Measurements from ENCODE around the gene CSF2RB. TPM values are rescaled to one million over a fixed set of nuclear protein-coding genes. Genes with fewer than 3 reads are reported as not detected.

Gene CSF2RB
- total and polyA plus RNA-seq, 5 donors: 0.75 to 2.6 (median 2.0) TPM

DNA sequence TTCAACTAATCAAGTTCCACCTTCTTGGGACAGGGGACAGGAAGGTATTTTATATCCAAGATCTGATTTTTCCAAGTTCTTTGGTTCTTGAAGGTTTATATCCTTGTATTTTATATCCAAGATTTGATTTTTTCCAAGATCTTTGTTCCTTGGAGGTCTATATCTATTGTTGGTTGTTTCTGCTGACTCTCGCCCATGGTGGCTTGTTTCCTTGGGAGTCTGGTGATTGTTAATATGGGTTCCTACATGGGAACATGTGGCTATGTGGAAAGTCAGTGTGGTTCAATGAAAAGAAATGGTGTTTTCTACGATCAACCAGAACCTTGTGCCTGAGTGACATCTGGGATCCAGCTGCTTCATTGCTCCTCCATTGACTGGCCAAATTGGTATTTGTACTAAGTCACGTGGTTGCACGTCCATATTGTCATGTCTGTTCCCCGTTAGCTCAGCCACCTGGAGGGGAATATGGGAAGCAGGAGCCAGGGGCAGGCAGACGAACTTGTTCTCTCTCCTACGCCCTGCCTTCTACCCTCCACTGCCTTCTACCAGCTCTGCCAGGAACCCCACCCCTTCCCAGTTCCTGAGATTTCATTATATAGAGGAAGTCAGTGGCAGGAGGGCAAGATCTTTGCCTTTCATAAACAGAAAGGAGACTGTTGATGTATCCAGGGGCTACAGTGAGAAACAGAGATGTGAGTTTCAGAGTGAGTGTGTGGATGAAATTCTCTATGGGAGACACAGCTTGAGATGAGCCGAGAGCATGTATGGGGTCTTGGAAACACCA lies 11.1 kb upstream of the CSF2RB start:
- no peaks in the 10 kb centered on the region for H3K9me3 ChIP-seq (ENCODE audit: control insufficient read depth, low read length)
- ATAC-seq (peak; percentile 36 to 45), DNase-seq (no peak)
- H3K4me1 ChIP-seq (ENCODE audit: control insufficient read depth, insufficient read depth, low read length): no peaks in the 10 kb centered on the region
- H3K27me3 ChIP-seq (ENCODE audit: control insufficient read depth, insufficient read depth): no peaks in the 10 kb centered on the region
- WGBS: 79% methylated on average over 8 of the region's 8 CpGs
- H3K27ac ChIP-seq (ENCODE audit: low read length): no peak overlapping the region
- intact Hi-C loops (cut with DNase I): no loop called here
- H3K4me3 ChIP-seq (ENCODE audit: low read length): no peak overlapping the region

GRCh38 chr22:36904260-36904880 lies 9.1 kb upstream of the CSF2RB start:
- no peak overlapping the region for H3K4me3 ChIP-seq (ENCODE audit: low read length)
- 81% methylated on average over 6 of the region's 6 CpGs for WGBS
- intact Hi-C loops (cut with DNase I): no loop called here
- H3K27ac ChIP-seq (ENCODE audit: low read length): no peak overlapping the region
- no peaks in the 10 kb centered on the region for H3K27me3 ChIP-seq (ENCODE audit: control insufficient read depth, insufficient read depth)
- DNase-seq (no peak), ATAC-seq (no peak)
- no peaks in the 10 kb centered on the region for H3K9me3 ChIP-seq (ENCODE audit: control insufficient read depth, low read length)
- no peaks in the 10 kb centered on the region for H3K4me1 ChIP-seq (ENCODE audit: control insufficient read depth, insufficient read depth, low read length)

DNA sequence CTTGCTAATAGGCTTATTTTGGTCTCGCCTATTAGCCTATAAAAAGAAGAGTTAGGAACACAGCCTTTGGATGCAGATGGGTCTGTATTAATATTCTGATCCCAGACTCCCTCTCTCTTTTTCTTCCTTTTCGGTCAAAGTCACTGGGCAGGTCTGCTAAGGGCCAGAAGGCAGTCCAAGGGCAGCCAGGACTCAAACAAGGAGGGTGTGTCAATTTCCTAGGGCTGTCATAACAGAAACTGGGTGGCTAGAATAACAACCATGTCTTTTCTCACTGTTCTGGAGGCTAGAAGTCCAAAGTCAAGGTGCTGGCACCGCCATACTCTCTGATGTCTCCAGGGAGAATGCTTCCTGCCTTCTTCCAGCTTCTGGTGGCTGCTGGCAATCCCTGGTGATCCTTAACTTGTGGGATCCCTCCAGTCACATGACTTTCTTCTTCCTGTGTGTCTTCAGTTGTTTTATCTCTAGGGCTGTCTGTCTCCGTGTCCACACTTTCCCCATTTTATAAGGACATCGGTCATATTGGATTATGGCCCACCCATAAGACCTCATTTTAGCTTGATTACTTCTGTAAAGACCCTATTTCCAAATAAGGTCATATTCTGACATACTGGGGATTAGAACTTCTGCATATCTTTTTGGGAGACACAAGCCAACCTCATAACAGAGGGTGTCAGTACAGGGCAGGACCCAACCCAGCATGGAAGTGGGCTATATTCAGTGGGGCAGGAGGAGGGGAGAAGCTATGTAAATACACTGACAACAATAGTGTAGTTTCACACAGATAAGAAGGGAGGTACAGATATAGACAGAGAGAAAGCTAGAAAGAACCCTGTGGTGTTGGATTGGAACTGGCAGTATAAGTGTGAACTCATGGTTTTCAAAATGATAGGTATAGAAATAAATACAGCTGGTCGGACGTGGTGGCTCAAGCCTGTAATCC lies 5.9 kb upstream of the CSF2RB start:
- H3K4me1 ChIP-seq (ENCODE audit: control insufficient read depth, insufficient read depth, low read length): no peaks in the 10 kb centered on the region
- no peaks in the 10 kb centered on the region for H3K27me3 ChIP-seq (ENCODE audit: control insufficient read depth, insufficient read depth)
- no peak for DNase-seq
- WGBS: 83% methylated on average over 7 of the region's 7 CpGs
- no peaks in the 10 kb centered on the region for H3K9me3 ChIP-seq (ENCODE audit: control insufficient read depth, low read length)
- H3K4me3 ChIP-seq (ENCODE audit: low read length): no peak overlapping the region
- intact Hi-C loops (cut with DNase I): no loop called here
- ATAC-seq: peak in 1 of 2 donors; percentile 64
- H3K27ac ChIP-seq (ENCODE audit: low read length): no peak overlapping the region

GRCh38 chr22:36910461-36910860 lies 3.0 kb upstream of the CSF2RB start:
- no peak overlapping the region for H3K27ac ChIP-seq (ENCODE audit: low read length)
- DNase-seq: no peak
- H3K4me1 ChIP-seq (ENCODE audit: control insufficient read depth, insufficient read depth, low read length): no peaks in the 10 kb centered on the region
- no peaks in the 10 kb centered on the region for H3K9me3 ChIP-seq (ENCODE audit: control insufficient read depth, low read length)
- no peaks in the 10 kb centered on the region for H3K27me3 ChIP-seq (ENCODE audit: control insufficient read depth, insufficient read depth)
- intact Hi-C loops (cut with DNase I): no loop called here
- ATAC-seq: no peak
- no peak overlapping the region for H3K4me3 ChIP-seq (ENCODE audit: low read length)

DNA sequence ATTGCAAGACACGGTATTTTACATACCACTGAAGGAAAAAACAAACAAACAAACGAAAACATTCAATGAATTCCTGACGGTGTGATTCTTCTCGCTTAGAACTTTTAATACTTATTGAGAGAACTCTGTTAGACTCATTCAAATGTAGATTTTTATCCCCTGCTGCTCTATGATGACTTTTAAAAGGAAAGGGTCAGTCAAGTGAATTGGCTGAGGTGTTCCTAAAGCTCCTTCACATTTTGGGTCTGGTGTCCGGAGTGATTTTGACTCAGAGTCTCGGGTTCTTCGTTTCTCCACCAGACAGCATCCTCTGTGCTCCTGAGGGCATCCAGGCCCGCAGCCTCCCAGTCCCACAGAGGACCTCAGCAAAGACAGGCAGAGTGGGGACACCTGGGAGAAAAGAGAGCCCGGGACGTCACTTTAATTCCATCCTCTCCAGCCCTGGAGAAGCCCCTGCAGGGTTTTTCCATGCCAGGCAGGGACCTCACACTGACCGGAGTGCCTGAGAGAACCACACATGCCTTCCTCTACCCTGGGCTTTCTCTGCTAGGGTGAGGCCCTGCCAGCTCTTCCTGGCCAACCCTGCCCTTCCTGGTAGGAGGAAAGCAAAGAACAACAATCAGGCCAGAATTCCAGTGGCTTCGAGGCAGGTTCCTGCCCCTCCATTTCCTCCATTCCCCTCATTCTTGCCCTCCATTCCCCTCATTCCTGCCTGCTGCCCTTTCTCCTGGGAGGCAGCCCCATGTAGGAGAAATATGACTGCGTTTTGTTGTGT lies 1.4 kb upstream of the CSF2RB start:
- ATAC-seq (no peak), DNase-seq (no peak)
- intact Hi-C loops (cut with DNase I): no loop called here
- H3K9me3 ChIP-seq (ENCODE audit: control insufficient read depth, low read length): no peaks in the 10 kb centered on the region
- H3K27ac ChIP-seq (ENCODE audit: low read length): no peak overlapping the region
- no peaks in the 10 kb centered on the region for H3K27me3 ChIP-seq (ENCODE audit: control insufficient read depth, insufficient read depth)
- H3K4me3 ChIP-seq (ENCODE audit: low read length): no peak overlapping the region
- H3K4me1 ChIP-seq (ENCODE audit: control insufficient read depth, insufficient read depth, low read length): no peaks in the 10 kb centered on the region
- 57% methylated on average over 13 of the region's 13 CpGs for WGBS

DNA sequence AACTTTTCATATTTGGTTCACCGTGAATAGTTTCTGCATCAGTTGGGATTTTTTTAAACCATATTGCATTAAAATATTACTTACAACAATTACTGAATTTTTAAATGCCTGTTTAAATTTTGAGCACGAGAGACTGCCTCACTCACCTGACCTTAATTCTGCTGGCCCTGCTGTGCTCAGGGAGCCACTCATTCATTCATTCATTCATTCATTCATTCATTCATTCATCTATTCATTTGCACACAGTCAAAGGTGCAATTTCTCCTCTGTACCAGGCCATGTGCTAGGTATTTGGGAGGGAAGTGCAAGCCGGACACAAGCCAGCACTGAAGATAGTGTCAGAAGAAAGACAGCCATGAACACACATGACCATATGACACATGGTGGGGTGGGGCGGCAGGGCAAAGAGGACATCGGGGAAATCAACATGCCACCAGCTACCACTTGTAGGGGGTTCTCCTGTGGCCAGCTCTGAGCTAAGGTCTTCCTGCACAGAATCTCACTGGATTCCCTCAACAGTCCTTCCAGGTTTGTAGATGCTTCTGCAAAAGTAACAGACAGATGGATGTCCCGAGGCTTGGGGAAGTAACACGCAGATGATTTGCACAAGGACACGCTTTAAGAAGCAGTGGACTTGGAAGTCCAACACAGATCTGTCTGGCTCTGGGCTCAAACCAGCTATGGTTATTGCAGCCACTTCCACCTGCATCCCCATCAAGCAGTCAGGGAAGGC lies 568 bp upstream of the CSF2RB start:
- H3K4me3 ChIP-seq (ENCODE audit: low read length): no peak overlapping the region
- WGBS: 77% methylated on average over 8 of the region's 8 CpGs
- no peak overlapping the region for H3K27ac ChIP-seq (ENCODE audit: low read length)

DNA sequence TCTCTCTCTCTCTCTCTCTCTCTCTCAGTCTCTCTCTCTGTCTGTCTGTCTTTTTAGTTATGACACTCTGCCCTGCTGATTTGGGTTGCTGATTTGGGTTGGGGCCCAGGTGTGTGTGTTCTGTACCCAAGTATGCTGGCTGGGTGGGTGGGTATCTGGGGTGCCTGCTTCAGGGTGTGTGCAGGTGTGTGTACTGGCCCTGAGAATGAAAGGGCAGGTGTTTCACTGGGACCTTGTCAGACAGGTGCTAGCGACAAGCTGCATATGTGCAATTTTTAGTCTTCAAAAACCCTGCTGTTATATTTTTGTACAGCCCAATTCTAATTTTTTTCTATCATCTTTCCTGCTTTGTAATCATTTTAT lies 943 bp downstream of the CSF2RB start:
- ATAC-seq: no peak
- no peak overlapping the region for H3K4me3 ChIP-seq (ENCODE audit: low read length)
- no peaks in the 10 kb centered on the region for H3K27me3 ChIP-seq (ENCODE audit: control insufficient read depth, insufficient read depth)
- WGBS: 86% methylated on average over 1 of the region's 1 CpG
- intact Hi-C loops (cut with DNase I): no loop called here
- DNase-seq: no peak
- H3K27ac ChIP-seq (ENCODE audit: low read length): no peak overlapping the region
- H3K4me1 ChIP-seq (ENCODE audit: control insufficient read depth, insufficient read depth, low read length): no peaks in the 10 kb centered on the region
- no peaks in the 10 kb centered on the region for H3K9me3 ChIP-seq (ENCODE audit: control insufficient read depth, low read length)

More for the DNA sequence above, 568 bp upstream of the CSF2RB start:
- intact Hi-C loops (cut with DNase I): no loop called here
- Histone ChIP-seq H3K9me3 (ENCODE audit: control insufficient read depth, low read length) (no peaks in the 10 kb centered on the region), H3K4me1 (ENCODE audit: control insufficient read depth, insufficient read depth, low read length) (no peaks in the 10 kb centered on the region), H3K27me3 (ENCODE audit: control insufficient read depth, insufficient read depth) (no peaks in the 10 kb centered on the region)
- DNase-seq (no peak), ATAC-seq (peak; percentile 24 to 39)

DNA sequence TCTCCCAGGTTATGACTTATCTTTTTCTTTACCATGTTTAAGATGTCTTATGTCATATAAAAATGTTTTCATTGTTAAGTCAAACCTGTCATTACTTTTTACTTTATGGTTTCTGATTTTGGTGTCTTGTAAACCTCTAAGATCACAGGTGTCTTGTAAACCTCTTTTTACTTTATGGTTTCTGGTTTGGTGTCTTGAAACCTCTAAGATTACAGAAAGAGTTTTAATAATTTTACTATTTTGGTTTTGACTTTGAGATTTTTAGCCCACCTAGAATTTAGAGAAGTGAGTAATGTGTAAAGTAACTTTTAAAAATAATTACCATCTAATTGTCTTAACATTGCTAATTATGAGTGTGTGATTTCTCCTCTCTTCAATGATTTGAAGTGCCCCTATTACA lies 2.6 kb downstream of the CSF2RB start:
- no peaks in the 10 kb centered on the region for H3K4me1 ChIP-seq (ENCODE audit: control insufficient read depth, insufficient read depth, low read length)
- no peaks in the 10 kb centered on the region for H3K27me3 ChIP-seq (ENCODE audit: control insufficient read depth, insufficient read depth)
- intact Hi-C loops (cut with DNase I): no loop called here
- no peaks in the 10 kb centered on the region for H3K9me3 ChIP-seq (ENCODE audit: control insufficient read depth, low read length)
- DNase-seq: no peak
- no peak for ATAC-seq
- no peak overlapping the region for H3K27ac ChIP-seq (ENCODE audit: low read length)
- no peak overlapping the region for H3K4me3 ChIP-seq (ENCODE audit: low read length)

- Histone ChIP-seq H3K9me3 (ENCODE audit: control insufficient read depth, low read length) (no peaks in the 10 kb centered on the region), H3K4me3 (ENCODE audit: low read length) (no peak overlapping the region), H3K27me3 (ENCODE audit: control insufficient read depth, insufficient read depth) (no peaks in the 10 kb centered on the region), H3K4me1 (ENCODE audit: control insufficient read depth, insufficient read depth, low read length) (no peaks in the 10 kb centered on the region), H3K27ac (ENCODE audit: low read length) (no peak overlapping the region)
- intact Hi-C loops (cut with DNase I): no loop called here
- WGBS: 59% methylated on average over 3 of the region's 3 CpGs
- DNase-seq: no peak
- ATAC-seq: no peak
Observed at GRCh38 chr22:36918586-36919284, 5.3 kb downstream of the CSF2RB start.

Measured in right cardiac atrium (tissue), 5 donors.